SK-N-SH treated with all-trans-retinoic acid at 6 μM for 48 hours (cell line): Measurements from ENCODE around the gene SIRT7.

ENCODE experiments used
- ARNTL ChIP-seq: fragments of 450-650 bp; formaldehyde crosslinking; IDR thresholded peaks from 2 replicates; pipeline ENCODE4 v1.5.0; 2020; ENCODE audit warnings: low read depth, mild to moderate bottlenecking, moderate library complexity, borderline replicate concordance
- CSDC2 ChIP-seq: fragments of 250-450 bp; sonication (Bioruptor Pico); IDR thresholded peaks from 2 replicates; pipeline ENCODE4 v1.5.0; 2020; ENCODE audit warnings: mild to moderate bottlenecking, moderate library complexity
- GLIS3 ChIP-seq: fragments of 250-450 bp; sonication (Bioruptor Pico); IDR thresholded peaks from 2 replicates; pipeline ENCODE4 v1.5.0; 2020; ENCODE audit warnings: mild to moderate bottlenecking, moderate library complexity
- ISL1 ChIP-seq: fragments of 250-450 bp; sonication (Bioruptor Pico); IDR thresholded peaks from 2 replicates; pipeline ENCODE4 v2.1.2; 2022; ENCODE audit warnings: mild to moderate bottlenecking, moderate library complexity
- OSR1 ChIP-seq: fragments of 250-450 bp; sonication (Bioruptor Pico); IDR thresholded peaks from 2 replicates; pipeline ENCODE4 v1.8.0; 2022; ENCODE audit warnings: moderate library complexity, mild to moderate bottlenecking, inconsistent platforms
- PPARA ChIP-seq: fragments of 250-450 bp; sonication (Bioruptor Pico); IDR thresholded peaks from 2 replicates; pipeline ENCODE4 v1.5.0; 2020; ENCODE audit warnings: mild to moderate bottlenecking, borderline replicate concordance
- RARB ChIP-seq: fragments of 250-450 bp; sonication (Bioruptor Pico); IDR thresholded peaks from 2 replicates; pipeline ENCODE4 v1.8.0; 2021; ENCODE audit warnings: mild to moderate bottlenecking, moderate library complexity
- SNAI2 ChIP-seq: fragments of 250-450 bp; sonication (Bioruptor Pico); IDR thresholded peaks from 2 replicates; pipeline ENCODE4 v1.5.0; 2020; ENCODE audit warnings: mild to moderate bottlenecking, moderate library complexity
- ZC3H10 ChIP-seq: fragments of 250-450 bp; sonication (Bioruptor Pico); IDR thresholded peaks from 2 replicates; pipeline ENCODE4 v1.5.1; 2021; ENCODE audit warnings: mild to moderate bottlenecking, moderate library complexity
- ZNF8 ChIP-seq: fragments of 450-650 bp; formaldehyde crosslinking; IDR thresholded peaks from 2 replicates; pipeline ENCODE4 v1.5.0; 2020; ENCODE audit warnings: mild to moderate bottlenecking, moderate library complexity
- TF ChIP-seq, protein P1 (sequence below): fragments of 250-450 bp; sonication (Bioruptor Pico); IDR thresholded peaks from 2 replicates; pipeline ENCODE4 v1.8.0; 2020; ENCODE audit warnings: mild to moderate bottlenecking, moderate library complexity, borderline replicate concordance
- TF ChIP-seq, protein P2 (sequence below): fragments of 250-450 bp; sonication (Bioruptor Pico); IDR thresholded peaks from 2 replicates; pipeline ENCODE4 v1.5.1; 2020; ENCODE audit warnings: low read depth, mild to moderate bottlenecking, moderate library complexity

DNA sequence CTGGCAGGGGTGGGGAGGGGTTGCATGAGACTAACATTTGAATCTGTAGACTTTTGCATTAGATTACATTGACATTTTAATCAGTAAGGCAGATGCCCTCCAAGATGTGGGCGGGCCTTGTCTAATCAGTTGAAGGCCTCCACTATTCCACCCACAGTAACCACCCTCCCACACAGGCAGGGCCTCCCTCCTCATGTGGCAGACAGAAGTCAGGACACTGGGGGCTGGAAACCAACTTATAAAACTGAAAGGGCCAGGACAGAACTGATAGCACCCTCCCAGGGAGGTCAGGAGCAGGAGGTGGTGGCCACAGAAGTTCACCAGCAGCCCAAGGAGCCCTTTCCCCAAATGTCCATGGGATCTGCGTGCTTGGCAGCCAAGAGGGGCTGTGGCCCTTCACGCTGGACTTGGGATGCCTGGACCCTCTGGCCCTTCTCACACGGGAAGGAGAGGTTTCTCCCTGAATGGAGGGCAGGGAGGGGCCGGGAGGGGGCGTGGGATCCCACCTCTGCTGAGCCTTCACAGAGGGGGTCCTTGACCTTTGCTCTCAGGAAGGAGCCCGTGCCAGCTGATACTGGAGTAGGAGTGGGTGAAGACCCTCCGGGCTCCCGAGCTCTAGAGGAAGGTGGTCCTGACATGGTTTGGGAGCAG lies 14.5 kb upstream of the SIRT7 start:
- TF ChIP-seq PPARA: no peak
- no peak for TF ChIP-seq CSDC2
- no peak for TF ChIP-seq ARNTL (CRISPR knock-in tag)
- TF ChIP-seq ZC3H10 (CRISPR knock-in tag): no peak
- TF ChIP-seq RARB (CRISPR knock-in tag): no peak
- TF ChIP-seq, protein P1, sequence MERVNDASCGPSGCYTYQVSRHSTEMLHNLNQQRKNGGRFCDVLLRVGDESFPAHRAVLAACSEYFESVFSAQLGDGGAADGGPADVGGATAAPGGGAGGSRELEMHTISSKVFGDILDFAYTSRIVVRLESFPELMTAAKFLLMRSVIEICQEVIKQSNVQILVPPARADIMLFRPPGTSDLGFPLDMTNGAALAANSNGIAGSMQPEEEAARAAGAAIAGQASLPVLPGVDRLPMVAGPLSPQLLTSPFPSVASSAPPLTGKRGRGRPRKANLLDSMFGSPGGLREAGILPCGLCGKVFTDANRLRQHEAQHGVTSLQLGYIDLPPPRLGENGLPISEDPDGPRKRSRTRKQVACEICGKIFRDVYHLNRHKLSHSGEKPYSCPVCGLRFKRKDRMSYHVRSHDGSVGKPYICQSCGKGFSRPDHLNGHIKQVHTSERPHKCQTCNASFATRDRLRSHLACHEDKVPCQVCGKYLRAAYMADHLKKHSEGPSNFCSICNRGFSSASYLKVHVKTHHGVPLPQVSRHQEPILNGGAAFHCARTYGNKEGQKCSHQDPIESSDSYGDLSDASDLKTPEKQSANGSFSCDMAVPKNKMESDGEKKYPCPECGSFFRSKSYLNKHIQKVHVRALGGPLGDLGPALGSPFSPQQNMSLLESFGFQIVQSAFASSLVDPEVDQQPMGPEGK (CRISPR knock-in tag): no peak
- TF ChIP-seq, protein P2, sequence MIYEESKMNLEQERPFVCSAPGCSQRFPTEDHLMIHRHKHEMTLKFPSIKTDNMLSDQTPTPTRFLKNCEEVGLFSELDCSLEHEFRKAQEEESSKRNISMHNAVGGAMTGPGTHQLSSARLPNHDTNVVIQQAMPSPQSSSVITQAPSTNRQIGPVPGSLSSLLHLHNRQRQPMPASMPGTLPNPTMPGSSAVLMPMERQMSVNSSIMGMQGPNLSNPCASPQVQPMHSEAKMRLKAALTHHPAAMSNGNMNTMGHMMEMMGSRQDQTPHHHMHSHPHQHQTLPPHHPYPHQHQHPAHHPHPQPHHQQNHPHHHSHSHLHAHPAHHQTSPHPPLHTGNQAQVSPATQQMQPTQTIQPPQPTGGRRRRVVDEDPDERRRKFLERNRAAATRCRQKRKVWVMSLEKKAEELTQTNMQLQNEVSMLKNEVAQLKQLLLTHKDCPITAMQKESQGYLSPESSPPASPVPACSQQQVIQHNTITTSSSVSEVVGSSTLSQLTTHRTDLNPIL: no peak
- TF ChIP-seq ZNF8 (CRISPR knock-in tag): no peak
- TF ChIP-seq ISL1 (CRISPR knock-in tag): no peak
- no peak for TF ChIP-seq GLIS3 (CRISPR knock-in tag)
- no peak for TF ChIP-seq OSR1 (CRISPR knock-in tag)
- no peak for TF ChIP-seq SNAI2 (CRISPR knock-in tag)
